A549 treated with dexamethasone at 1 μM for 4 hours (cell line): ENCODE measurements around the gene POU3F2. TPM values are rescaled to one million over a fixed set of nuclear protein-coding genes. Genes with fewer than 3 reads are reported as not detected.

ENCODE experiments used
- total RNA-seq: library from RNA; stranded (reverse); fragments of 200-300 nt; extraction: Qiagen RNA extraction; gene quantifications from 5 replicates; pipeline ENCODE4 v1.2.3, GENCODE V29; 2022

The POU3F2 gene
- not detected in 5 replicates for total RNA-seq

GRCh38 chr6:98834060-98835031, at the start of gene POU3F2:
Gene POU3F2 (plus strand): TSS chr6:98834574. CDS start chr6:98834874, 300 bp downstream.

Other genes with a start within 250 kb of the POU3F2 start
- gene FBXL4, start 113.4 kb downstream of the POU3F2 start, total RNA-seq: 5.1 to 7.4 TPM (median 6.4 TPM) in 5 replicates